K562 (cell line): ENCODE results near the gene POLD1. TPM values are rescaled to one million over a fixed set of nuclear protein-coding genes. Genes with fewer than 3 reads are reported as not detected.

Experiments
- ATAC-seq: fragments of 200-7000 bp; cut with Tn5 transposase; 3 replicates; pipeline ENCODE4 v1.9.1; 2020; ENCODE audit warnings: moderate library complexity
- BruUV-seq: library from RNA; stranded (reverse); fragments of 400-500 nt; replicated peaks from 2 replicates; lab custom pipeline; 2021; lab: Mats Ljungman, UMichigan
- CTCF ChIA-PET: fragments of 300-600 bp; formaldehyde crosslinking; extraction: SDS; loops from one replicate; lab custom pipeline; 2021; ENCODE audit warnings: low intra/inter-chr PET ratio; lab: Yijun Ruan, JAX
- POLR2A ChIA-PET: fragments of 300-600, 350-650 bp; sonication (Branson Sonifier 250); formaldehyde crosslinking; extraction: SDS; loops from one replicate; lab custom pipeline; 2021; ENCODE audit warnings: antibody characterized with exemption, inconsistent platforms; lab: Yijun Ruan, JAX
- DNase-seq, 4 experiments: peaks; one replicate each; pipeline versions ENCODE4 v3.0.0 to v3.0.0-alpha.2; 2011 to 2018; ENCODE audit warnings: low spot score in 3 of 4, mixed read lengths in 3 of 4; ENCODE audit errors: extremely low read depth in 1 of 4
- FAIRE-seq: peaks from 2 replicates; lab custom pipeline; 2011; peaks lifted over from hg19 to GRCh38; lab: Jason Lieb, UNC
- H2AFZ ChIP-seq: 2 replicates; pipeline ENCODE4 v1.6.0; 2011; ENCODE audit warnings: low read depth, low read length, control low read depth, inconsistent platforms
- H3K27ac ChIP-seq: fragments of 200-600 bp; 3 replicates; pipeline ENCODE4 v1.8.0; 2011; ENCODE audit warnings: low read depth, mild to moderate bottlenecking, control low read depth, inconsistent platforms, low read length, moderate library complexity, mixed read lengths; ENCODE audit errors: extremely low read depth
- H3K27me3 ChIP-seq, 2 experiments: fragments of 300-600 bp in 1 of 2; 2 replicates in 1 of 2; 3 replicates in 1 of 2; pipeline versions ENCODE4 v1.6.0 to v1.8.0; 2011; ENCODE audit warnings: inconsistent platforms in 2 of 2, low read length in 2 of 2, mild to moderate bottlenecking in 1 of 2, mixed read lengths in 1 of 2, moderate library complexity in 1 of 2; ENCODE audit not compliant: control insufficient read depth in 2 of 2, insufficient read depth in 2 of 2
- H3K36me3 ChIP-seq: fragments of 300-600 bp; 3 replicates; pipeline ENCODE4 v1.8.0; 2011; ENCODE audit warnings: mild to moderate bottlenecking, low read length, inconsistent platforms; ENCODE audit not compliant: control insufficient read depth, insufficient read depth
- H3K4me1 ChIP-seq, 2 experiments: fragments of 200-600 bp in 1 of 2; replicated peaks in 1 of 2; 2 replicates in 1 of 2; 3 replicates in 1 of 2; pipeline versions ENCODE4 v1.5.1 to v1.8.0; 2011; ENCODE audit warnings: inconsistent platforms in 2 of 2, low read length in 2 of 2, mild to moderate bottlenecking in 1 of 2, mixed read lengths in 1 of 2, moderate library complexity in 1 of 2; ENCODE audit not compliant: control insufficient read depth in 2 of 2, insufficient read depth in 2 of 2
- H3K4me2 ChIP-seq: 2 replicates; pipeline ENCODE4 v1.6.1; 2011; ENCODE audit warnings: low read length, control low read depth, inconsistent platforms, mixed read lengths; ENCODE audit not compliant: insufficient read depth
- H3K4me3 ChIP-seq: fragments of 200-600 bp; sonication (generic), shearing (Covaris generic); 2 replicates; pipeline ENCODE4 v1.5.1; 2016; ENCODE audit warnings: control low read depth, inconsistent platforms
- H3K79me2 ChIP-seq: fragments of 200-600 bp; 3 replicates; pipeline ENCODE4 v1.8.0; 2011; ENCODE audit warnings: low read length, inconsistent platforms; ENCODE audit not compliant: control insufficient read depth, insufficient read depth
- H3K9ac ChIP-seq, 2 experiments: 2 replicates each; pipeline versions ENCODE4 v1.6.0 to v1.6.1; 2011; ENCODE audit warnings: low read depth in 2 of 2, low read length in 2 of 2, control low read depth in 1 of 2, inconsistent platforms in 1 of 2, mild to moderate bottlenecking in 1 of 2, mixed read lengths in 1 of 2; ENCODE audit not compliant: insufficient read depth in 1 of 2
- H3K9me1 ChIP-seq: one replicate; pipeline ENCODE4 v1.6.0; 2011; ENCODE audit warnings: inconsistent platforms, mild to moderate bottlenecking, low read length, moderate library complexity; ENCODE audit not compliant: control insufficient read depth, insufficient read depth
- H3K9me3 ChIP-seq: replicated peaks from 2 replicates; pipeline ENCODE4 v1.5.1; 2011; ENCODE audit warnings: low read depth, low read length, inconsistent platforms; ENCODE audit not compliant: control insufficient read depth, insufficient read depth
- H4K20me1 ChIP-seq: replicated peaks from 2 replicates; pipeline ENCODE4 v1.6.1; 2011; ENCODE audit warnings: low read length, inconsistent platforms, mixed read lengths; ENCODE audit not compliant: control insufficient read depth, insufficient read depth
- HDAC1 ChIP-seq, 2 experiments: fragments of 450-650 bp; IDR thresholded peaks; 2 replicates each; pipeline ENCODE4 v1.6.1; 2016 to 2017; ENCODE audit warnings: inconsistent platforms in 1 of 2, mild to moderate bottlenecking in 1 of 2, moderate library complexity in 1 of 2
- RBM22 ChIP-seq: fragments of 200-400 bp; formaldehyde crosslinking; IDR thresholded peaks from 2 replicates; pipeline ENCODE4 v1.6.1; 2018; ENCODE audit warnings: low read length, low read depth; ENCODE audit not compliant: poor library complexity, severe bottlenecking
- ZBTB7A ChIP-seq: IDR thresholded peaks from 2 replicates; pipeline ENCODE4 v1.6.1; 2011; ENCODE audit warnings: low read depth, mild to moderate bottlenecking, low read length, moderate library complexity, borderline replicate concordance; ENCODE audit not compliant: control insufficient read depth
- ZNF41 ChIP-seq: fragments of 250-450 bp; sonication (Bioruptor Pico); conservative IDR thresholded peaks from 2 replicates; pipeline ENCODE4 v1.4.0; 2020; ENCODE audit warnings: mild to moderate bottlenecking
- ZNF655 ChIP-seq: fragments of 250-450 bp; sonication (Bioruptor Pico); IDR thresholded peaks from 2 replicates; pipeline ENCODE4 v1.5.0; 2021
- WGBS: fragments of 100-300 bp; shearing (Covaris generic); methylation state at CpG from one replicate; pipeline ENCODE4 v1.1.6; 2016; ENCODE audit warnings: low coverage, mixed read lengths; ENCODE audit not compliant: insufficient coverage; ENCODE audit errors: missing lambda C conversion rate; 5-methylcytosine and 5-hydroxymethylcytosine counted together
- in situ Hi-C: fragments of 300-500 bp; cut with MboI; formaldehyde crosslinking; loops from 4 replicates; pipeline ENCODE4 v1.15.0; 2018; ENCODE audit warnings: inconsistent platforms, mixed read lengths
- intact Hi-C: fragments of 100-400 bp; cut with micrococcal nuclease; formaldehyde crosslinking; loops from 2 replicates; pipeline ENCODE4 v1.14.2; 2022
- polyA plus RNA-seq, 8 experiments: library from polyadenylated mRNA; depleted of rRNA in 4 of 8; stranded (reverse) in 5 of 8; unstranded in 3 of 8; fragments of >200 nt; fragmentation: Nextera tagmentation in 2 of 8; fragmentation: Illumina TruSeq in 1 of 8; extraction: Ambion mirVana in 2 of 8; extraction: Trizol in 1 of 8; gene quantifications; 2 replicates each; pipeline versions ENCODE4 v1.2.1 to v1.2.3, GENCODE V29; 2011 to 2014; ENCODE audit warnings: inconsistent platforms in 1 of 8, missing spikeins in 1 of 8
- total RNA-seq, 7 experiments: library from RNA; depleted of rRNA in 6 of 7; stranded (reverse); fragments of >200 nt in 6 of 7; fragmentation: Illumina TruSeq in 2 of 7; extraction: Trizol in 2 of 7; gene quantifications; 2 replicates each; pipeline versions ENCODE4 v1.2.1 to v1.2.3, GENCODE V29; 2011 to 2021; ENCODE audit warnings: low replicate concordance in 1 of 7

The POLD1 gene
- total and polyA plus RNA-seq, 9 of the 15 experiments (the other 6 are each of a cell fraction or from before 2014, with no cell fraction given), result 1.3 to 312 (median 47.8) TPM

- TF ChIP-seq RBM22 (peak; percentile 85), ZNF655 (CRISPR knock-in tag) (no peak), HDAC1 (IDR thresholded peaks at IDR 0.05) (no peak)
These were observed 34.3 kb downstream of the POLD1 start, which contains the start of gene SPIB (continued) for GRCh38 chr19:50418176-50419021.

- 47% methylated on average over 12 of the region's 14 CpGs for WGBS
- no peaks in the 10 kb centered on the region for H3K9me1 ChIP-seq
- no peak overlapping the region for H3K4me3 ChIP-seq
- H3K36me3 ChIP-seq, result peaks cover 28% of the 10 kb centered on the region; the same call in 2 of the 3 replicates
- TF ChIP-seq ZNF41 (no peak), ZBTB7A (0 out of 2 replicates have a peak, but pooled peaks have one; percentile 21)
- TF ChIP-seq, all 486 proteins: peak for 1
- peak overlapping the region in 1 of 2 experiments; percentile 28; a peak in 2 of 4 replicates for H3K9ac ChIP-seq
- H3K27ac ChIP-seq, result no peak overlapping the region
- H3K4me1 ChIP-seq, result peaks cover 13 to 58% of the 10 kb centered on the region in 2 experiments
- no peaks in the 10 kb centered on the region for H3K79me2 ChIP-seq
- H3K9me3 ChIP-seq, result no peaks in the 10 kb centered on the region
- DNase-seq (no peak), ATAC-seq (no peak), FAIRE-seq (peak; percentile 49)
- in situ Hi-C loops, result no loop called here
- intact Hi-C loops, result no loop called here
- H3K4me2 ChIP-seq, result no peak overlapping the region
- H3K27me3 ChIP-seq, result no peaks in the 10 kb centered on the region
- POLR2A ChIA-PET, result interaction anchor here (0.7 to 1.1 kb wide), 3 partner anchors 40 to 170 kb away, joined by 3 to 5 read pairs (median 3); no protein-coding TSS in a partner anchor
- no TSS peak for BruUV-seq
- CTCF ChIA-PET, result no interaction called here
- no peak overlapping the region for H2AFZ ChIP-seq
- H4K20me1 ChIP-seq, result no peaks in the 10 kb centered on the region
These were observed 35.0 kb downstream of the POLD1 start for GRCh38 chr19:50419022-50419579.
